Osteoblast (primary cell): ENCODE data around the gene PLXNC1. TPM values are rescaled to one million over a fixed set of nuclear protein-coding genes. Genes with fewer than 3 reads are reported as not detected.

Experiments
- DNase-seq: peaks from one replicate; pipeline ENCODE4 v3.0.0; 2011; ENCODE audit warnings: low spot score, mixed read lengths; ENCODE audit not compliant: insufficient read length; ENCODE audit errors: missing footprints
- H2AFZ ChIP-seq: 2 replicates; pipeline ENCODE4 v1.6.0; 2011; ENCODE audit warnings: mild to moderate bottlenecking, low read length
- H3K27ac ChIP-seq: 2 replicates; pipeline ENCODE4 v1.5.1; 2011; ENCODE audit warnings: mild to moderate bottlenecking, low read depth, low read length, moderate library complexity
- H3K27me3 ChIP-seq: 2 replicates; pipeline ENCODE4 v1.6.0; 2012; ENCODE audit warnings: mild to moderate bottlenecking, control low read depth, inconsistent platforms, low read length, moderate library complexity; ENCODE audit not compliant: insufficient read depth
- H3K36me3 ChIP-seq: 2 replicates; pipeline ENCODE4 v1.5.1; 2011; ENCODE audit warnings: mild to moderate bottlenecking, low read length, control low read depth, moderate library complexity; ENCODE audit not compliant: insufficient read depth
- H3K4me1 ChIP-seq: 2 replicates; pipeline ENCODE4 v1.5.1; 2011; ENCODE audit warnings: mild to moderate bottlenecking, low read length, control low read depth, moderate library complexity; ENCODE audit not compliant: insufficient read depth
- H3K4me2 ChIP-seq: 2 replicates; pipeline ENCODE4 v1.6.0; 2011; ENCODE audit warnings: mild to moderate bottlenecking, low read length; ENCODE audit not compliant: insufficient read depth
- H3K4me3 ChIP-seq: fragments of 200-600 bp; sonication (generic); 3 replicates; pipeline ENCODE4 v1.5.1; 2012; ENCODE audit warnings: mild to moderate bottlenecking, low read length, inconsistent platforms; ENCODE audit not compliant: insufficient read depth
- H3K79me2 ChIP-seq: 2 replicates; pipeline ENCODE4 v1.6.0; 2012; ENCODE audit warnings: mild to moderate bottlenecking, low read length, control low read depth, inconsistent platforms; ENCODE audit not compliant: insufficient read depth
- H3K9me3 ChIP-seq: 2 replicates; pipeline ENCODE4 v1.5.1; 2011; ENCODE audit warnings: low read depth, low read length, control low read depth
- H4K20me1 ChIP-seq: 2 replicates; pipeline ENCODE4 v1.6.0; 2012; ENCODE audit warnings: mild to moderate bottlenecking, low read length, control low read depth; ENCODE audit not compliant: insufficient read depth
- total RNA-seq: library from RNA; depleted of rRNA; stranded (reverse); fragments of >200 nt; gene quantifications from 2 replicates; pipeline ENCODE4 v1.2.3, GENCODE V29; 2012
- TF ChIP-seq, protein P1 (sequence below): IDR thresholded peaks from 2 replicates; pipeline ENCODE4 v1.5.1; 2011; ENCODE audit warnings: mild to moderate bottlenecking, low read depth, low read length, moderate library complexity; ENCODE audit errors: extremely low read depth

Gene PLXNC1
- total RNA-seq, 1 donor, result 3.3 TPM

DNA sequence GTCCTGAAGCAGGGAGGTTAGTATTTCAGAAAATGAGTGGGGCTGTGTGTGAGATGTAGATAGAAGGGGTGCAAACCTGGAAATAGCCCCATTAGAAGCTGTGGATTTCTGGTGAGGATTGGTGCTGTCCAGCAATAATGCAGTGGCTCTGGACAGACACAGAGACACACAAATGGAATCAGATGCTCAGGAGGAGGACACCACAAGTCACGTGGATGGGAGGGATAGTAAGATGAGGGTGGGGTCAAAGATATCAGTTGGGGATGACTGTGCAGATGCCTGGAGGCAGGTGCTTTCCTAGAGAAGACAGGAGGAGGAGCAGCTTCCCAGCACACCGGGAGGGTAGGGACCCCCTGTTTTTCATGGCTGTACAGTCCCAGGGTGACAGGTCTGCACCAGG is 136.5 kb downstream of the PLXNC1 start:
- H3K4me3 ChIP-seq, result no peak overlapping the region
- H3K27me3 ChIP-seq, result no peaks in the 10 kb centered on the region
- H3K9me3 ChIP-seq, result no peaks in the 10 kb centered on the region
- no peaks in the 10 kb centered on the region for H3K79me2 ChIP-seq
- DNase-seq, result no peak
- no peaks in the 10 kb centered on the region for H4K20me1 ChIP-seq
- no peak overlapping the region for H3K27ac ChIP-seq
- H3K4me2 ChIP-seq, result no peak overlapping the region
- peaks cover 8% of the 10 kb centered on the region for H3K4me1 ChIP-seq
- H2AFZ ChIP-seq, result no peak overlapping the region
- no peaks in the 10 kb centered on the region for H3K36me3 ChIP-seq
- TF ChIP-seq, protein P1, sequence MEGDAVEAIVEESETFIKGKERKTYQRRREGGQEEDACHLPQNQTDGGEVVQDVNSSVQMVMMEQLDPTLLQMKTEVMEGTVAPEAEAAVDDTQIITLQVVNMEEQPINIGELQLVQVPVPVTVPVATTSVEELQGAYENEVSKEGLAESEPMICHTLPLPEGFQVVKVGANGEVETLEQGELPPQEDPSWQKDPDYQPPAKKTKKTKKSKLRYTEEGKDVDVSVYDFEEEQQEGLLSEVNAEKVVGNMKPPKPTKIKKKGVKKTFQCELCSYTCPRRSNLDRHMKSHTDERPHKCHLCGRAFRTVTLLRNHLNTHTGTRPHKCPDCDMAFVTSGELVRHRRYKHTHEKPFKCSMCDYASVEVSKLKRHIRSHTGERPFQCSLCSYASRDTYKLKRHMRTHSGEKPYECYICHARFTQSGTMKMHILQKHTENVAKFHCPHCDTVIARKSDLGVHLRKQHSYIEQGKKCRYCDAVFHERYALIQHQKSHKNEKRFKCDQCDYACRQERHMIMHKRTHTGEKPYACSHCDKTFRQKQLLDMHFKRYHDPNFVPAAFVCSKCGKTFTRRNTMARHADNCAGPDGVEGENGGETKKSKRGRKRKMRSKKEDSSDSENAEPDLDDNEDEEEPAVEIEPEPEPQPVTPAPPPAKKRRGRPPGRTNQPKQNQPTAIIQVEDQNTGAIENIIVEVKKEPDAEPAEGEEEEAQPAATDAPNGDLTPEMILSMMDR, result no peak

DNA sequence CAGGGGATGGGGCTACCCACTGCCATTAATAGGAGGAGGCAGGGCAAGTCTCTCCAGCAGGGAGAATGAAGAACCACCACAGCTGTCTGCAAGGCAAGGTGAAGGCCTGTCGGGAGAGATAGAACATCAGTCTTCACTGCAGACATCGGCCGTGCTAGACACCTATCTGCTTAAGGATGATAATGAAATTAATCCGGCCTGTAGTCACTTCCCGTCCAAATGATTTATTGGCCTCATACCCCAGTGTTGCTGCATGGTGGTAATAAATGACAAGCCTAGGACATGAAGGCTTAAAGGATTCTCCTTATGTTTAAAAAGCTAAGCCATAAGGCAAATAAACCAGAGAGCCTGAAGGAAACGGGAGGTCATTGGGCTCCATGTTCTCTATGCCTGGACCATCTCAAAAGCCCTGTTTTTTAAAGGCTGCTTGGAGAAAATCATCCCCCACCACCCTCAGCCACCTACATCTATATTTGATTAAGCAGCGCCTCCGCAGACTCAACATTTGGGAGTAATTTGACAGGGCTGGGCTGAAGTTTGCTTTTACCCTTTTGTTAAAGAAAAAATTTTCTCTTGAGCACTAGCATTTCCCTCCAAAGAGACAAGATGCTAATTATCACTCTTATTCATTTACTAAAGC is 137.7 kb downstream of the PLXNC1 start:
- no peaks in the 10 kb centered on the region for H3K27me3 ChIP-seq
- H3K9me3 ChIP-seq, result no peaks in the 10 kb centered on the region
- H4K20me1 ChIP-seq, result no peaks in the 10 kb centered on the region
- no peak overlapping the region for H3K27ac ChIP-seq
- H2AFZ ChIP-seq, result no peak overlapping the region
- no peaks in the 10 kb centered on the region for H3K79me2 ChIP-seq
- H3K4me3 ChIP-seq, result no peak overlapping the region
- H3K4me2 ChIP-seq, result no peak overlapping the region
- peaks cover 17% of the 10 kb centered on the region for H3K4me1 ChIP-seq
- no peaks in the 10 kb centered on the region for H3K36me3 ChIP-seq
- TF ChIP-seq, protein P1, result no peak
- no peak for DNase-seq

DNA sequence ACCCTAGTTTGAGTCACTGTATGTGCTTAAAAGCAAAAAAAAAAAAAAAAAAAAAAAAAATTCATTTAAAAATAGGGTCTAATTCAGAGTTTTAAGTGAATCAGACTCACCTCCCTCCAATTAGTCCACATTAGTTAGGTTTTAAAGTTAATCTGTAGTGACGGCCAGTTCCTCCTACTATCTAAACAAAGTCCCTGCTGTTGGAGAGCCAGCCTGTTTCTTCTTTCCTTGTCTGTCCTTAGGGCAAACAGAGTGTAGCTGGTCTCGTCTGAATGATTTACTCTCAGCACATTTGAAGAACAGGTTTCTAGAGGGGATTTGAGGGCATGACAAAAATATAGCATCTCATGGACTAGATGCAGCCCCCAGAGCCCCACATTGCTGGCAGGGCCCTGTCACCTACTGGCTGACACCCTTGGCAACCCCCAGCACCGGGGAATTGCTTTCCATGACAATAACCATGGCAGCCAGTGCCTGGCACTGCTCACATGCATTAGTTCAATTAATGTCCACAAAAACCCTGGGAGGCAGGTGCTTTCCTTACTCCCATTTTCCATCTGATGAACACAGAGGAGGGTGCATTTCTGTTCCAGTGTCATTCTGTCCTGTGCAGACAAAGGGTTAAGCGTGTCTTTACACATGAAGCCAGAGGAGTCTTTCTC is 138.3 kb downstream of the PLXNC1 start:
- no peak for DNase-seq
- no peaks in the 10 kb centered on the region for H3K79me2 ChIP-seq
- H3K4me3 ChIP-seq, result no peak overlapping the region
- H2AFZ ChIP-seq, result no peak overlapping the region
- no peaks in the 10 kb centered on the region for H3K36me3 ChIP-seq
- no peaks in the 10 kb centered on the region for H3K9me3 ChIP-seq
- TF ChIP-seq, protein P1, result no peak
- H3K4me2 ChIP-seq, result no peak overlapping the region
- no peaks in the 10 kb centered on the region for H3K27me3 ChIP-seq
- no peaks in the 10 kb centered on the region for H4K20me1 ChIP-seq
- H3K27ac ChIP-seq, result no peak overlapping the region
- H3K4me1 ChIP-seq, result peaks cover 17% of the 10 kb centered on the region

DNA sequence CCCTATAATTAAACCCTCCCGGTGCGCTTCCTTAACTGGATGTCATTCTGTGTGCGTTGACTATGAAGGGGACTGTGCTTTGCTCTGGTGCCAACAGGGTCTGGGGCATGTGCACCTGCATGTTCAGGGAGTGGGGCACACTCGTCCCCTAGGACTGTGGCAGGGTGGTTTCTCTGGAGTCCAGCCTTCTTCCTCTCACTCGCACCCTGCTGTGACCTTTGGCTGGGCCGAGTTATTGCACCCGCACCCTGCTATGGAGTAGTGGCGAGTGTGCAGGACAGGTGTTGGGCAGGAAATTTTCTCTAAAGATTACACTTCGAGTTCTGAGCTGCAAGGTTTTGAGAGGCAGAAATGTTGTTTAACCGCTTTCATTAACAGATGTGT is 138.9 kb downstream of the PLXNC1 start:
- no peak overlapping the region for H3K4me2 ChIP-seq
- no peaks in the 10 kb centered on the region for H4K20me1 ChIP-seq
- H3K4me1 ChIP-seq, result peaks cover 17% of the 10 kb centered on the region
- DNase-seq, result no peak
- H3K79me2 ChIP-seq, result no peaks in the 10 kb centered on the region
- H3K27me3 ChIP-seq, result no peaks in the 10 kb centered on the region
- H3K9me3 ChIP-seq, result no peaks in the 10 kb centered on the region
- no peak overlapping the region for H2AFZ ChIP-seq
- no peak overlapping the region for H3K27ac ChIP-seq
- no peak overlapping the region for H3K4me3 ChIP-seq
- no peaks in the 10 kb centered on the region for H3K36me3 ChIP-seq
- TF ChIP-seq, protein P1, result no peak
